GM20000 (cell line): Measurements from ENCODE around the gene KCTD4.

Source experiments
- DNase-seq: peaks from one replicate; pipeline ENCODE4 v3.0.0; 2012; ENCODE audit warnings: low spot score
- TF ChIP-seq, protein P1 (sequence below): IDR thresholded peaks from 2 replicates; pipeline ENCODE4 v1.5.1; 2012; ENCODE audit warnings: mild to moderate bottlenecking, control low read depth; ENCODE audit errors: extremely low read depth, missing control alignments

Gene KCTD4

GRCh38 chr13:45180303-45180702 lies 20.5 kb downstream of the KCTD4 start:
- DNase-seq, result no peak
- TF ChIP-seq, protein P1, sequence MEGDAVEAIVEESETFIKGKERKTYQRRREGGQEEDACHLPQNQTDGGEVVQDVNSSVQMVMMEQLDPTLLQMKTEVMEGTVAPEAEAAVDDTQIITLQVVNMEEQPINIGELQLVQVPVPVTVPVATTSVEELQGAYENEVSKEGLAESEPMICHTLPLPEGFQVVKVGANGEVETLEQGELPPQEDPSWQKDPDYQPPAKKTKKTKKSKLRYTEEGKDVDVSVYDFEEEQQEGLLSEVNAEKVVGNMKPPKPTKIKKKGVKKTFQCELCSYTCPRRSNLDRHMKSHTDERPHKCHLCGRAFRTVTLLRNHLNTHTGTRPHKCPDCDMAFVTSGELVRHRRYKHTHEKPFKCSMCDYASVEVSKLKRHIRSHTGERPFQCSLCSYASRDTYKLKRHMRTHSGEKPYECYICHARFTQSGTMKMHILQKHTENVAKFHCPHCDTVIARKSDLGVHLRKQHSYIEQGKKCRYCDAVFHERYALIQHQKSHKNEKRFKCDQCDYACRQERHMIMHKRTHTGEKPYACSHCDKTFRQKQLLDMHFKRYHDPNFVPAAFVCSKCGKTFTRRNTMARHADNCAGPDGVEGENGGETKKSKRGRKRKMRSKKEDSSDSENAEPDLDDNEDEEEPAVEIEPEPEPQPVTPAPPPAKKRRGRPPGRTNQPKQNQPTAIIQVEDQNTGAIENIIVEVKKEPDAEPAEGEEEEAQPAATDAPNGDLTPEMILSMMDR, result no peak

- TF ChIP-seq, protein P1, result no peak
- no peak for DNase-seq
These were observed 21.4 kb downstream of the KCTD4 start for GRCh38 chr13:45179428-45179827.

- DNase-seq, result no peak
- TF ChIP-seq, protein P1, result no peak
These were observed 22.3 kb downstream of the KCTD4 start for GRCh38 chr13:45178349-45179162.

DNA sequence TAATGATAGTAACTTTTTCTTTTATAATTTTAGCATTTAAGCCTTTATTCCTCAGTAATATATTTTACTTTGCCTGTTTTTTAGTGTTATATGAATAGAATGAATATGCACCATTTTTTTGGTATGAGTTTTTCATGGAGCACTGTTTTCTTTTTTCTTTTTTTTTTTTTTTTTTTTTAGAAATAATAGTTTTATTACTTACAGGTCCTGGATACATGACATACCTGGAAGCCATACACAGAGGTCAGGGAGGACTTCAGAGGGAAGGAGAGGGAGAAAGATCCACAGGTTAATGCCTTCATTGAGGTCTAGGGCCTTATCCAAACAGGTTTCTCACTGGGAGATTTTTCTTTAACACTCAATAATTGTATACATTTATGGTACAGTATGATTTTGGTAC lies 26.4 kb downstream of the KCTD4 start:
- DNase-seq, result no peak
- TF ChIP-seq, protein P1, result no peak

DNA sequence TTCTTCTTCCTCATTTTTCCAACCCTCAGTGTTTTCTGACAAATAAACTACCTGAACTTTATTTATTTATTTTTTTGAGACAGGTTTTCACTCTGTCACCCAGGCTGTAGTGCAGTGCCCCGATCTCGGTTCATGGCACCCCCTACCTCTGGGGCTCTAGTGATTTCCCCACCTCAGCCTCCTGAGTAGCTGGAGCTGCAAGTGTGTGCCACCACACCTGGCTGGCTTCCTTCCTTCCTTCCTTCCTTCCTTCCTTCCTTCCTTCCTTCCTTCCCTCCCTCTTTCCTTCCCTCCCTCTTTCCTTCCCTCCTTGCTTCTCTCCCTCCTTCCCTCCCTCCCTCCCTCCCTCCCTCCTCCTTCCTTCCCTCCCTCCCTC lies 32.3 kb downstream of the KCTD4 start:
- DNase-seq, result no peak
- TF ChIP-seq, protein P1, result no peak

GRCh38 chr13:45167611-45168554 lies 33.0 kb downstream of the KCTD4 start:
- DNase-seq, result no peak
- TF ChIP-seq, protein P1, result no peak

GRCh38 chr13:45166858-45167257 lies 34.0 kb downstream of the KCTD4 start:
- DNase-seq, result no peak
- TF ChIP-seq, protein P1, result no peak
